Nephron (organoid): Measurements from ENCODE around the gene ICAM2.

Experiments
- H3K27ac Mint-ChIP-seq, 3 experiments: 2 replicates each; pipeline ENCODE4 v1.8.0; 2020; ENCODE audit warnings: mixed read lengths in 3 of 3, mild to moderate bottlenecking in 2 of 3, moderate library complexity in 1 of 3
- H3K27me3 Mint-ChIP-seq: 2 replicates; pipeline ENCODE4 v1.8.0; 2021; ENCODE audit warnings: low read depth, mild to moderate bottlenecking, moderate library complexity, mixed read lengths
- H3K36me3 Mint-ChIP-seq: 2 replicates; pipeline ENCODE4 v1.8.0; 2020; ENCODE audit warnings: low read depth, mixed read lengths
- H3K4me1 Mint-ChIP-seq: 2 replicates; pipeline ENCODE4 v1.8.0; 2020; ENCODE audit warnings: mixed read lengths
- H3K4me3 Mint-ChIP-seq, 3 experiments: 2 replicates each; pipeline ENCODE4 v1.8.0; 2020; ENCODE audit warnings: mild to moderate bottlenecking in 3 of 3, mixed read lengths in 3 of 3, moderate library complexity in 2 of 3
- H3K9me3 Mint-ChIP-seq: 2 replicates; pipeline ENCODE4 v1.8.0; 2020; ENCODE audit warnings: mixed read lengths
- TF ChIP-seq, protein P1 (sequence below), 3 experiments: fragments of 200-600 bp; sonication (generic); IDR thresholded peaks; one replicate each; pipeline ENCODE4 v1.5.0; 2021; ENCODE audit warnings: antibody characterized with exemption in 3 of 3; ENCODE audit not compliant: unreplicated experiment in 3 of 3

ICAM2 gene

DNA sequence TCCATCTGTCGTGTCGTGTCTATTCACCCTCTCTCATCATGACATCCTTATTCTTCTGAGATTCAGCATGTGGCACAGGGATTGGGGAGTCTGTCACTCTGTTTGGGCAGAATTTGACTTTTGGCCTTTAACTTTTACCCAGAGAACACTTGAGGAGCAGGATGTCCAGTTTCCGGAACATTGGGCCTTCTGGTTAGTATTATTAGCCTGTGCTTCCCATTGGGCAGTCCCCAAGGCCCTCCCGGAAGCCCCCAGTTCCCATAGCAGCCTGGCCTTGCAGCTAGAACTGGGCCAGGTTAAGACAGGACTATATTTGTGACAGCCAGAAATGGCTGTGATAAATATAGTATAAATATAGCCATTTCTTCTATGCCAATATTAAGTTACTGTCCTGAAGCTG, 57.3 kb downstream of the ICAM2 start:
- H3K36me3 Mint-ChIP-seq: no peaks in the 10 kb centered on the region
- H3K4me3 Mint-ChIP-seq: no peak overlapping the region
- H3K9me3 Mint-ChIP-seq: no peaks in the 10 kb centered on the region
- peaks cover 22% of the 10 kb centered on the region for H3K27me3 Mint-ChIP-seq
- TF ChIP-seq, protein P1, sequence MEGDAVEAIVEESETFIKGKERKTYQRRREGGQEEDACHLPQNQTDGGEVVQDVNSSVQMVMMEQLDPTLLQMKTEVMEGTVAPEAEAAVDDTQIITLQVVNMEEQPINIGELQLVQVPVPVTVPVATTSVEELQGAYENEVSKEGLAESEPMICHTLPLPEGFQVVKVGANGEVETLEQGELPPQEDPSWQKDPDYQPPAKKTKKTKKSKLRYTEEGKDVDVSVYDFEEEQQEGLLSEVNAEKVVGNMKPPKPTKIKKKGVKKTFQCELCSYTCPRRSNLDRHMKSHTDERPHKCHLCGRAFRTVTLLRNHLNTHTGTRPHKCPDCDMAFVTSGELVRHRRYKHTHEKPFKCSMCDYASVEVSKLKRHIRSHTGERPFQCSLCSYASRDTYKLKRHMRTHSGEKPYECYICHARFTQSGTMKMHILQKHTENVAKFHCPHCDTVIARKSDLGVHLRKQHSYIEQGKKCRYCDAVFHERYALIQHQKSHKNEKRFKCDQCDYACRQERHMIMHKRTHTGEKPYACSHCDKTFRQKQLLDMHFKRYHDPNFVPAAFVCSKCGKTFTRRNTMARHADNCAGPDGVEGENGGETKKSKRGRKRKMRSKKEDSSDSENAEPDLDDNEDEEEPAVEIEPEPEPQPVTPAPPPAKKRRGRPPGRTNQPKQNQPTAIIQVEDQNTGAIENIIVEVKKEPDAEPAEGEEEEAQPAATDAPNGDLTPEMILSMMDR (IDR thresholded peaks at IDR 0.05; ENCODE audit: unreplicated experiment in 3 of 3): no peak
- no peak overlapping the region for H3K27ac Mint-ChIP-seq
- H3K4me1 Mint-ChIP-seq: no peaks in the 10 kb centered on the region

DNA sequence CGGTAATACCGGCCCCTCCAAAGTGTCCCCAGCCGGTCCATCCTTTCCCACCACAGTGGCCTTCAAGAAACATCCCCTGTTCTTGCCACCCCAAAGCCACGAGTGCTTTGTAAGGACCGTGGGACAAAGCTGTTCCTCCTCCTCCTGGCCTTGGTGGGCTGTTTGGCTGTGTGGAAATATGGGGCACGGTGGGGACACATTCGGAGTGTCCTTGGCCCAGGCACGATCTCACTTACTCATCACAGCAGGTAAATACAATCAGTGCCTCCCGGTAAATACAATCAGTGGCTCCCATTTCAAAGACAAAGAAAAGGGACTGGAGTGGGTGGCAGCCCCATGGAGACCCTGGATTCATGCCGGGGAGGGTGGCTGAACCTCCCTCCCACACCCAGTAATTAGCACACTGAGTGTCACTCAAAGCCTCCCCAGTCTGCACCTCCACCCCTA, 58.1 kb downstream of the ICAM2 start:
- Mint-ChIP-seq H3K4me3 (peak overlapping the region in 1 of 3 experiments; percentile 19), H3K36me3 (no peaks in the 10 kb centered on the region), H3K9me3 (no peaks in the 10 kb centered on the region), H3K27me3 (peaks cover 22% of the 10 kb centered on the region), H3K27ac (no peak overlapping the region), H3K4me1 (no peaks in the 10 kb centered on the region)
- TF ChIP-seq, protein P1 (IDR thresholded peaks at IDR 0.05; ENCODE audit: unreplicated experiment in 3 of 3): no peak

GRCh38 chr17:63961355-63962212, 58.8 kb downstream of the ICAM2 start:
- Mint-ChIP-seq H3K4me3 (peak overlapping the region; percentile 39 to 58 (median 53)), H3K27me3 (peaks cover 22% of the 10 kb centered on the region), H3K36me3 (no peaks in the 10 kb centered on the region), H3K9me3 (no peaks in the 10 kb centered on the region), H3K27ac (no peak overlapping the region), H3K4me1 (no peaks in the 10 kb centered on the region)
- TF ChIP-seq, protein P1 (IDR thresholded peaks at IDR 0.05; ENCODE audit: unreplicated experiment in 3 of 3): no peak

GRCh38 chr17:63960430-63960829, 60.0 kb downstream of the ICAM2 start:
- no peaks in the 10 kb centered on the region for H3K9me3 Mint-ChIP-seq
- peaks cover 19% of the 10 kb centered on the region for H3K27me3 Mint-ChIP-seq
- no peak overlapping the region for H3K4me3 Mint-ChIP-seq
- H3K36me3 Mint-ChIP-seq: no peaks in the 10 kb centered on the region
- TF ChIP-seq, protein P1 (IDR thresholded peaks at IDR 0.05; ENCODE audit: unreplicated experiment in 3 of 3): no peak
- no peak overlapping the region for H3K27ac Mint-ChIP-seq
- no peaks in the 10 kb centered on the region for H3K4me1 Mint-ChIP-seq

DNA sequence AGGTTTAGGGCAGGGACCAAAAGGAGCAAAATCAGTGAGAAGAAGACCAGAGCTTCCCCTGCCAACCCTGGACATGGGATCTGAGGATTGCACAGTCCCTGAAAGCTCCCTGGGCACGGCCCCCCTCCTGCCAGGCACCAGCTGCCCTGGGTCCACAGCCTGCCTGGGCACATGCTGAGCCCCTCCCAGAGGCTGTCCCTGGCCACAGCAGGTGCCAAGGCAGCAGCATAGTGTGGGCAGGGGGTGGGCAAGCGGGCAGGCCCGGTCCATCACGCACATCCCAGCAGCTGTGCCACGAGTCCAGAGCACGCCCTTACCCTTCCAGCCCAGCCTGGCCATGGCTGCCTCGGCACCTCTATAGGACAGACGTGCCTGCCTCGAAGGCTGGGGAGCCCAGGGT, 60.4 kb downstream of the ICAM2 start:
- Mint-ChIP-seq H3K4me1 (no peaks in the 10 kb centered on the region), H3K27me3 (peaks cover 19% of the 10 kb centered on the region), H3K36me3 (no peaks in the 10 kb centered on the region), H3K9me3 (no peaks in the 10 kb centered on the region), H3K4me3 (no peak overlapping the region), H3K27ac (no peak overlapping the region)
- TF ChIP-seq, protein P1 (IDR thresholded peaks at IDR 0.05; ENCODE audit: unreplicated experiment in 3 of 3): no peak
